ENCODE data around the gene CENPM. TPM values are rescaled to one million over a fixed set of nuclear protein-coding genes. Genes with fewer than 3 reads are reported as not detected.

CENPM gene
- total and polyA plus RNA-seq, 10 of the 15 experiments (the other 5 are each of a cell fraction or from before 2014, with no cell fraction given): 36.7 to 212 (median 74.7) TPM

DNA sequence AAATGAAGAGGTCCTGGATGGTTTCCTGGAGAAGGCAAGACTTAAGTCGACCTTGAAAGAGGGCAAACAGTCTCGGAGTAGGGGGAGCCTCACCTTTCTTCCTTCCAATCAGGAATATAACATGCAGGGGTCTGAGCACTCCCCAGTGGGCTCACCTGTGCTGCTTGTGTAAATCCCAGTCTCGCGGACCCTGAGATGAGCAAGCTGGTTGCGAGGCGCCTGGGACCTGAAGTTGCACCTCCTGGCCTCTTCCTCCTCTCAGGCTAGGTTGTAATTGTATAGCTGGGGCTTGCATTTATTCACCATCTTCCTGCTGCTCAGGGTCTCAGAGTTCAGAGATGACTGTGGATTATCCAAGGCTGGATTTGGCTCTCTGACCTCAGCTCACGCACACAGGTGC lies 44.2 kb upstream of the CENPM start:
- no peak for ATAC-seq
- WGBS (ENCODE audit: insufficient coverage, insufficient replicate concordance, low lambda C conversion rate, missing lambda C conversion rate): 86% methylated on average over 7 of the region's 7 CpGs
- FAIRE-seq: no peak
- ChIA-PET RAD21 (ENCODE audit: unreplicated experiment) (no interaction called here), SMC1A (ENCODE audit: uncharacterized antibody, unreplicated experiment) (no interaction called here), POLR2A (no interaction called here), CTCF (no interaction called here)
- no peak overlapping the region for H3K9ac ChIP-seq (ENCODE audit: control insufficient read depth, insufficient read depth, low read length)
- H2AFZ ChIP-seq (ENCODE audit: control insufficient read depth, low read depth, low read length): no peak overlapping the region
- no peak for DNase-seq (ENCODE audit: low read depth, low spot score)
- peaks cover 18% of the 10 kb centered on the region for H3K4me1 ChIP-seq (ENCODE audit: control insufficient read depth, insufficient read depth, low read length)
- no peaks in the 10 kb centered on the region for H3K27me3 ChIP-seq (replicated peaks in 1 of 2; ENCODE audit: control insufficient read depth in 2 of 2, insufficient read depth in 2 of 2, low read length in 1 of 2)
- no peaks in the 10 kb centered on the region for H4K20me1 ChIP-seq (ENCODE audit: control insufficient read depth, insufficient read depth)
- H3K4me2 ChIP-seq (ENCODE audit: control insufficient read depth, insufficient read depth): no peak overlapping the region
- H3K36me3 ChIP-seq (ENCODE audit: control insufficient read depth in 2 of 2, insufficient read depth in 2 of 2, low read length in 1 of 2): no peaks in the 10 kb centered on the region
- no peaks in the 10 kb centered on the region for H3K79me2 ChIP-seq (ENCODE audit: control insufficient read depth, insufficient read depth, low read length)
- H3K4me3 ChIP-seq: no peak overlapping the region
- in situ Hi-C loops (cut with MboI): no loop called here
- intact Hi-C loops (cut with micrococcal nuclease; ENCODE audit: unreplicated experiment): no loop called here
- H3K9me3 ChIP-seq (replicated peaks; ENCODE audit: control insufficient read depth, insufficient read depth, low read length): no peaks in the 10 kb centered on the region
- no peak overlapping the region for H3K27ac ChIP-seq (ENCODE audit: control insufficient read depth, insufficient read depth)
- no TSS peak for BruUV-seq (replicated peaks)
- TF ChIP-seq IKZF1 (conservative IDR thresholded peaks at IDR 0.05): no peak
- TF ChIP-seq, protein P1, sequence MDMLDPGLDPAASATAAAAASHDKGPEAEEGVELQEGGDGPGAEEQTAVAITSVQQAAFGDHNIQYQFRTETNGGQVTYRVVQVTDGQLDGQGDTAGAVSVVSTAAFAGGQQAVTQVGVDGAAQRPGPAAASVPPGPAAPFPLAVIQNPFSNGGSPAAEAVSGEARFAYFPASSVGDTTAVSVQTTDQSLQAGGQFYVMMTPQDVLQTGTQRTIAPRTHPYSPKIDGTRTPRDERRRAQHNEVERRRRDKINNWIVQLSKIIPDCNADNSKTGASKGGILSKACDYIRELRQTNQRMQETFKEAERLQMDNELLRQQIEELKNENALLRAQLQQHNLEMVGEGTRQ (IDR thresholded peaks at IDR 0.05; ENCODE audit: borderline replicate concordance, low read depth, low read length): no peak

DNA sequence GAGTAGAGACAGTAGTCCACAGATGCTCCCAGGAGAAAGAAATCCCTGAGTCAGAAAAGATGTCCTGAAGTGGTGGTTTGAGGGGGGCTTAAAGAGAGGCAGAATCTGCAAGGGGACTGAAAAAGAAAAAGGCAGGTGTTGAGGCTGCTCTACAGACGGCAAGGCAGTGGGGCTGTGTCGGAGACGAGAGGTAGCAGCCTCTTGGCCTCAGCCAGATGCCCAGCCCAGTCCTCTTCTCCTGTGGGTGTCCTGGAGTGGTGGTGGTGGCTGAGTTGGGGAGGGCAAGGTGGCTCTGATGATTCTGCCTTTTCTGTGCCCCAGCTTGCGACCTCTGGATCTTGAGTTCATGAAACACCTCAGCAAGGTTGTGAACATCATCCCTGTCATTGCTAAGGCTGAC lies 42.3 kb upstream of the CENPM start:
- Histone ChIP-seq H4K20me1 (ENCODE audit: control insufficient read depth, insufficient read depth) (no peaks in the 10 kb centered on the region), H3K36me3 (ENCODE audit: control insufficient read depth in 2 of 2, insufficient read depth in 2 of 2, low read length in 1 of 2) (no peaks in the 10 kb centered on the region), H3K79me2 (ENCODE audit: control insufficient read depth, insufficient read depth, low read length) (no peaks in the 10 kb centered on the region), H2AFZ (ENCODE audit: control insufficient read depth, low read depth, low read length) (no peak overlapping the region), H3K9me3 (replicated peaks; ENCODE audit: control insufficient read depth, insufficient read depth, low read length) (no peaks in the 10 kb centered on the region), H3K27me3 (replicated peaks in 1 of 2; ENCODE audit: control insufficient read depth in 2 of 2, insufficient read depth in 2 of 2, low read length in 1 of 2) (no peaks in the 10 kb centered on the region), H3K9ac (ENCODE audit: control insufficient read depth, insufficient read depth, low read length) (no peak overlapping the region), H3K27ac (ENCODE audit: control insufficient read depth, insufficient read depth) (no peak overlapping the region), H3K4me2 (ENCODE audit: control insufficient read depth, insufficient read depth) (no peak overlapping the region), H3K4me3 (no peak overlapping the region), H3K4me1 (ENCODE audit: control insufficient read depth, insufficient read depth, low read length) (no peaks in the 10 kb centered on the region; the same call in 1 of the 2 replicates)
- DNase-seq (ENCODE audit: low read depth, low spot score): no peak
- in situ Hi-C loops (cut with MboI) (no loop called here), intact Hi-C loops (cut with micrococcal nuclease; ENCODE audit: unreplicated experiment) (no loop called here)
- BruUV-seq (replicated peaks): no TSS peak
- WGBS (ENCODE audit: insufficient coverage, insufficient replicate concordance, low lambda C conversion rate, missing lambda C conversion rate): 75% methylated on average over 4 of the region's 4 CpGs
- FAIRE-seq: no peak
- SMC1A ChIA-PET (ENCODE audit: uncharacterized antibody, unreplicated experiment): no interaction called here
- POLR2A ChIA-PET: interaction anchor here (0.5 kb wide), 1 partner anchor 55 kb away, joined by 4 read pairs; no protein-coding TSS in a partner anchor
- RAD21 ChIA-PET (ENCODE audit: unreplicated experiment): no interaction called here
- no peak for ATAC-seq
- CTCF ChIA-PET: no interaction called here
- no peak for TF ChIP-seq BMI1 (IDR thresholded peaks at IDR 0.05; ENCODE audit: borderline replicate concordance)
- TF ChIP-seq NFIC (IDR thresholded peaks at IDR 0.05; ENCODE audit: low read depth, low read length): no peak
- TF ChIP-seq TCF12 (IDR thresholded peaks at IDR 0.05; ENCODE audit: low read depth, low read length): no peak
- no peak for TF ChIP-seq ZBED1 (IDR thresholded peaks at IDR 0.05; ENCODE audit: borderline replicate concordance)
- TF ChIP-seq, protein P2, sequence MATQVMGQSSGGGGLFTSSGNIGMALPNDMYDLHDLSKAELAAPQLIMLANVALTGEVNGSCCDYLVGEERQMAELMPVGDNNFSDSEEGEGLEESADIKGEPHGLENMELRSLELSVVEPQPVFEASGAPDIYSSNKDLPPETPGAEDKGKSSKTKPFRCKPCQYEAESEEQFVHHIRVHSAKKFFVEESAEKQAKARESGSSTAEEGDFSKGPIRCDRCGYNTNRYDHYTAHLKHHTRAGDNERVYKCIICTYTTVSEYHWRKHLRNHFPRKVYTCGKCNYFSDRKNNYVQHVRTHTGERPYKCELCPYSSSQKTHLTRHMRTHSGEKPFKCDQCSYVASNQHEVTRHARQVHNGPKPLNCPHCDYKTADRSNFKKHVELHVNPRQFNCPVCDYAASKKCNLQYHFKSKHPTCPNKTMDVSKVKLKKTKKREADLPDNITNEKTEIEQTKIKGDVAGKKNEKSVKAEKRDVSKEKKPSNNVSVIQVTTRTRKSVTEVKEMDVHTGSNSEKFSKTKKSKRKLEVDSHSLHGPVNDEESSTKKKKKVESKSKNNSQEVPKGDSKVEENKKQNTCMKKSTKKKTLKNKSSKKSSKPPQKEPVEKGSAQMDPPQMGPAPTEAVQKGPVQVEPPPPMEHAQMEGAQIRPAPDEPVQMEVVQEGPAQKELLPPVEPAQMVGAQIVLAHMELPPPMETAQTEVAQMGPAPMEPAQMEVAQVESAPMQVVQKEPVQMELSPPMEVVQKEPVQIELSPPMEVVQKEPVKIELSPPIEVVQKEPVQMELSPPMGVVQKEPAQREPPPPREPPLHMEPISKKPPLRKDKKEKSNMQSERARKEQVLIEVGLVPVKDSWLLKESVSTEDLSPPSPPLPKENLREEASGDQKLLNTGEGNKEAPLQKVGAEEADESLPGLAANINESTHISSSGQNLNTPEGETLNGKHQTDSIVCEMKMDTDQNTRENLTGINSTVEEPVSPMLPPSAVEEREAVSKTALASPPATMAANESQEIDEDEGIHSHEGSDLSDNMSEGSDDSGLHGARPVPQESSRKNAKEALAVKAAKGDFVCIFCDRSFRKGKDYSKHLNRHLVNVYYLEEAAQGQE (IDR thresholded peaks at IDR 0.05; ENCODE audit: low read depth, low read length): no peak
- TF ChIP-seq SREBF2 (IDR thresholded peaks at IDR 0.05; ENCODE audit: low read length): no peak
- no peak for TF ChIP-seq EED (IDR thresholded peaks at IDR 0.05; ENCODE audit: low read depth)
- TF ChIP-seq IRF4 (IDR thresholded peaks at IDR 0.05; ENCODE audit: low read depth, low read length): no peak
- TF ChIP-seq STAT1 (conservative IDR thresholded peaks at IDR 0.05): no peak
- no peak for TF ChIP-seq SIN3A (IDR thresholded peaks at IDR 0.05; ENCODE audit: low read depth, low read length)
- TF ChIP-seq SMC3 (IDR thresholded peaks at IDR 0.05; ENCODE audit: borderline replicate concordance, low read length): no peak
- TF ChIP-seq EP300 (IDR thresholded peaks at IDR 0.05; ENCODE audit: borderline replicate concordance in 1 of 2, control insufficient read depth in 1 of 2, low read depth in 2 of 2, low read length in 2 of 2): no peak
- TF ChIP-seq, protein P3, sequence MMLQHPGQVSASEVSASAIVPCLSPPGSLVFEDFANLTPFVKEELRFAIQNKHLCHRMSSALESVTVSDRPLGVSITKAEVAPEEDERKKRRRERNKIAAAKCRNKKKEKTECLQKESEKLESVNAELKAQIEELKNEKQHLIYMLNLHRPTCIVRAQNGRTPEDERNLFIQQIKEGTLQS (IDR thresholded peaks at IDR 0.05; ENCODE audit: borderline replicate concordance, extremely low read depth, low read depth, low read length): no peak

All from GM12878 (cell line).